Stimulated activated CD8-positive, alpha-beta memory T cell treated with anti-CD3 and anti-CD28 coated beads, Interleukin-4, amount 100 ng/mL, for 4 hours (primary cell): ENCODE data around the gene MFSD8.
"Not testable (repeated sequence)": the region's sequence is repeated elsewhere in the genome, so short reads cannot be mapped to it uniquely, and the experiment has no call there.

Experiments used
- DNase-seq, 2 donors: peaks; one replicate each; pipeline ENCODE4 v3.0.0-alpha.2; 2020; ENCODE audit warnings: low read depth in 2 of 2, low spot score in 1 of 2

MFSD8 gene

GRCh38 chr4:127965062-127965802 is at the start of gene MFSD8, which contains the start of gene ABHD18:
MFSD8 (minus strand) TSS chr4:127965173; CDS start chr4:127965133, 40 bp downstream.
ABHD18 (plus strand) TSS chr4:127965406; CDS start chr4:127982956, 17,550 bp downstream.
- DNase-seq = peak; percentile 97 to 98

- DNase-seq = no peak
Observed at GRCh38 chr4:128009428-128009827, 44.5 kb upstream of the MFSD8 start.

- no peak for DNase-seq
Observed at GRCh38 chr4:128006592-128006991, 41.6 kb upstream of the MFSD8 start.

GRCh38 chr4:127997534-127998388 is 32.8 kb upstream of the MFSD8 start:
- DNase-seq = no peak

- DNase-seq = not testable (repeated sequence)
Observed at GRCh38 chr4:127996521-127996920, 31.5 kb upstream of the MFSD8 start.

GRCh38 chr4:127995776-127996175 is 30.8 kb upstream of the MFSD8 start:
- DNase-seq = no peak

- DNase-seq = no peak
Observed at GRCh38 chr4:127993151-127993550, 28.2 kb upstream of the MFSD8 start.

- no peak for DNase-seq
Observed at GRCh38 chr4:127988638-127989037, 23.7 kb upstream of the MFSD8 start.

- no peak for DNase-seq
Observed at GRCh38 chr4:127985989-127986388, 21.0 kb upstream of the MFSD8 start.

GRCh38 chr4:127982445-127982844 is 17.5 kb upstream of the MFSD8 start:
- no peak for DNase-seq

- no peak for DNase-seq
Observed at GRCh38 chr4:127978930-127979329, 14.0 kb upstream of the MFSD8 start.

GRCh38 chr4:127975121-127975770 is 10.3 kb upstream of the MFSD8 start:
- no peak for DNase-seq

GRCh38 chr4:127970925-127971324 is 6.0 kb upstream of the MFSD8 start:
- not testable (repeated sequence) for DNase-seq

GRCh38 chr4:127968586-127968985 is 3.6 kb upstream of the MFSD8 start:
- no peak for DNase-seq

- no peak for DNase-seq
Observed at GRCh38 chr4:127967141-127967775, 2.3 kb upstream of the MFSD8 start.

- DNase-seq = peak; percentile 49 to 56
Observed at GRCh38 chr4:127965803-127966175, 816 bp upstream of the MFSD8 start.

GRCh38 chr4:127964426-127965061 is 429 bp downstream of the MFSD8 start:
- not testable (repeated sequence) for DNase-seq

- DNase-seq = not testable (repeated sequence)
Observed at GRCh38 chr4:127963633-127964398, 1.2 kb downstream of the MFSD8 start.

- DNase-seq = no peak
Observed at GRCh38 chr4:127959794-127960193, 5.2 kb downstream of the MFSD8 start.

- DNase-seq = no peak
Observed at GRCh38 chr4:127957105-127957504, 7.9 kb downstream of the MFSD8 start.
